Activated gamma-delta T cell treated with anti-CD3 and anti-CD28 coated beads, Interleukin-2, amount 50 U/mL, for 16 hours (primary cell): ENCODE data around the gene SH2D5.
"Not testable (repeated sequence)": the region's sequence is repeated elsewhere in the genome, so short reads cannot be mapped to it uniquely, and the experiment has no call there.

Experiments used
- DNase-seq: peaks from one replicate; pipeline ENCODE4 v3.0.0-alpha.2; 2020; ENCODE audit warnings: low read depth

The SH2D5 gene

GRCh38 chr1:20728371-20729154 lies 3.9 kb downstream of the SH2D5 start:
- no peak for DNase-seq

- DNase-seq: no peak
Measured at GRCh38 chr1:20727746-20728316, 4.7 kb downstream of the SH2D5 start.

- DNase-seq: no peak
Measured at GRCh38 chr1:20726932-20727745, 5.4 kb downstream of the SH2D5 start.

- no peak for DNase-seq
Measured at GRCh38 chr1:20726118-20726911, 6.2 kb downstream of the SH2D5 start.

- DNase-seq: no peak
Measured at GRCh38 chr1:20725189-20726117, 7.0 kb downstream of the SH2D5 start.

GRCh38 chr1:20724364-20725188 lies 7.9 kb downstream of the SH2D5 start:
- no peak for DNase-seq

GRCh38 chr1:20723537-20724363 lies 8.8 kb downstream of the SH2D5 start:
- DNase-seq: no peak

GRCh38 chr1:20723159-20723536 lies 9.4 kb downstream of the SH2D5 start:
- DNase-seq: no peak

GRCh38 chr1:20721117-20722061 lies 11.1 kb downstream of the SH2D5 start:
- DNase-seq: no peak

- no peak for DNase-seq
Measured at GRCh38 chr1:20720631-20721091, 11.8 kb downstream of the SH2D5 start.

GRCh38 chr1:20719871-20720620 lies 12.5 kb downstream of the SH2D5 start:
- no peak for DNase-seq

- DNase-seq: no peak
Measured at GRCh38 chr1:20719261-20719660, 13.2 kb downstream of the SH2D5 start.

GRCh38 chr1:20718343-20718882 lies 14.1 kb downstream of the SH2D5 start:
- not testable (repeated sequence) for DNase-seq

- DNase-seq: peak; percentile 29
Measured at GRCh38 chr1:20717452-20718342, 14.8 kb downstream of the SH2D5 start, which contains the start of gene KIF17. KIF17 (minus strand) TSS chr1:20718007; CDS start chr1:20717706, 301 bp downstream.

GRCh38 chr1:20716232-20716631 lies 16.3 kb downstream of the SH2D5 start:
- DNase-seq: no peak

- DNase-seq: no peak
Measured at GRCh38 chr1:20715406-20715805, 17.1 kb downstream of the SH2D5 start.
